Measurements from ENCODE around the gene DNM3.

Gene DNM3

DNA sequence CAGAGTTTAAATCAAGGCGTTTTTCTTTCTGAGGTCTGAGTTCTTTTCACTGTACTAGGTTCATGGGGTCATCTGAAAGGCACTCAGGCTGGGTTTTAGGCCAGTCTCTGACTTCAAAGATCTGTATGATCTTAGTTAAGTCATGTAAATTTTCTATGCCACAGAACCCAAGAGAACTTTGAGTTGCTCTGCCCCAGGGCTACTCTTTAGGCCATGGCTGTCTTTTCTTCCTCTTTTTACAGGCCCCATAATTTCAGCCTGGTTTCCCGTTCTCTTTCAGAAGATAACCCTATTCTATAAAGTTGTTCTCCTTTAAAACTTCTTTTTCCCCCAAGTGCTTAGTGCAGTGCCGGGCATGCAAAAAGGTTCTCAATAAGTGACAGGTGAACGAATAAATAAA is 33.7 kb upstream of the DNM3 start:
- no peak for TF ChIP-seq BACH2 (CRISPR knock-in tag; IDR thresholded peaks at IDR 0.05; ENCODE audit: borderline replicate concordance)
- no peak for TF ChIP-seq OSR1 (CRISPR knock-in tag; IDR thresholded peaks at IDR 0.05)
- no peak for TF ChIP-seq TCF4 (CRISPR knock-in tag; IDR thresholded peaks at IDR 0.05; ENCODE audit: borderline replicate concordance)
- no peak for TF ChIP-seq POU6F1 (CRISPR knock-in tag; IDR thresholded peaks at IDR 0.05; ENCODE audit: borderline replicate concordance, low read depth)
- TF ChIP-seq, protein P1, sequence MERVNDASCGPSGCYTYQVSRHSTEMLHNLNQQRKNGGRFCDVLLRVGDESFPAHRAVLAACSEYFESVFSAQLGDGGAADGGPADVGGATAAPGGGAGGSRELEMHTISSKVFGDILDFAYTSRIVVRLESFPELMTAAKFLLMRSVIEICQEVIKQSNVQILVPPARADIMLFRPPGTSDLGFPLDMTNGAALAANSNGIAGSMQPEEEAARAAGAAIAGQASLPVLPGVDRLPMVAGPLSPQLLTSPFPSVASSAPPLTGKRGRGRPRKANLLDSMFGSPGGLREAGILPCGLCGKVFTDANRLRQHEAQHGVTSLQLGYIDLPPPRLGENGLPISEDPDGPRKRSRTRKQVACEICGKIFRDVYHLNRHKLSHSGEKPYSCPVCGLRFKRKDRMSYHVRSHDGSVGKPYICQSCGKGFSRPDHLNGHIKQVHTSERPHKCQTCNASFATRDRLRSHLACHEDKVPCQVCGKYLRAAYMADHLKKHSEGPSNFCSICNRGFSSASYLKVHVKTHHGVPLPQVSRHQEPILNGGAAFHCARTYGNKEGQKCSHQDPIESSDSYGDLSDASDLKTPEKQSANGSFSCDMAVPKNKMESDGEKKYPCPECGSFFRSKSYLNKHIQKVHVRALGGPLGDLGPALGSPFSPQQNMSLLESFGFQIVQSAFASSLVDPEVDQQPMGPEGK (CRISPR knock-in tag; IDR thresholded peaks at IDR 0.05; ENCODE audit: borderline replicate concordance): no peak
- no peak for TF ChIP-seq ZFP30 (CRISPR knock-in tag; IDR thresholded peaks at IDR 0.05)
- TF ChIP-seq, protein P2, sequence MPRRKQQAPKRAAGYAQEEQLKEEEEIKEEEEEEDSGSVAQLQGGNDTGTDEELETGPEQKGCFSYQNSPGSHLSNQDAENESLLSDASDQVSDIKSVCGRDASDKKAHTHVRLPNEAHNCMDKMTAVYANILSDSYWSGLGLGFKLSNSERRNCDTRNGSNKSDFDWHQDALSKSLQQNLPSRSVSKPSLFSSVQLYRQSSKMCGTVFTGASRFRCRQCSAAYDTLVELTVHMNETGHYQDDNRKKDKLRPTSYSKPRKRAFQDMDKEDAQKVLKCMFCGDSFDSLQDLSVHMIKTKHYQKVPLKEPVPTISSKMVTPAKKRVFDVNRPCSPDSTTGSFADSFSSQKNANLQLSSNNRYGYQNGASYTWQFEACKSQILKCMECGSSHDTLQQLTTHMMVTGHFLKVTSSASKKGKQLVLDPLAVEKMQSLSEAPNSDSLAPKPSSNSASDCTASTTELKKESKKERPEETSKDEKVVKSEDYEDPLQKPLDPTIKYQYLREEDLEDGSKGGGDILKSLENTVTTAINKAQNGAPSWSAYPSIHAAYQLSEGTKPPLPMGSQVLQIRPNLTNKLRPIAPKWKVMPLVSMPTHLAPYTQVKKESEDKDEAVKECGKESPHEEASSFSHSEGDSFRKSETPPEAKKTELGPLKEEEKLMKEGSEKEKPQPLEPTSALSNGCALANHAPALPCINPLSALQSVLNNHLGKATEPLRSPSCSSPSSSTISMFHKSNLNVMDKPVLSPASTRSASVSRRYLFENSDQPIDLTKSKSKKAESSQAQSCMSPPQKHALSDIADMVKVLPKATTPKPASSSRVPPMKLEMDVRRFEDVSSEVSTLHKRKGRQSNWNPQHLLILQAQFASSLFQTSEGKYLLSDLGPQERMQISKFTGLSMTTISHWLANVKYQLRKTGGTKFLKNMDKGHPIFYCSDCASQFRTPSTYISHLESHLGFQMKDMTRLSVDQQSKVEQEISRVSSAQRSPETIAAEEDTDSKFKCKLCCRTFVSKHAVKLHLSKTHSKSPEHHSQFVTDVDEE (CRISPR knock-in tag; IDR thresholded peaks at IDR 0.05): no peak
- TF ChIP-seq ZFP3 (CRISPR knock-in tag; IDR thresholded peaks at IDR 0.05): no peak
- no peak for TF ChIP-seq ISL1 (CRISPR knock-in tag; IDR thresholded peaks at IDR 0.05)
- TF ChIP-seq CSDC2 (CRISPR knock-in tag; IDR thresholded peaks at IDR 0.05): no peak
- no peak for TF ChIP-seq ZNF565 (CRISPR knock-in tag; conservative IDR thresholded peaks at IDR 0.05; ENCODE audit: low read depth)
- no peak for TF ChIP-seq PPARA (CRISPR knock-in tag; IDR thresholded peaks at IDR 0.05; ENCODE audit: borderline replicate concordance)
- no peak for ATAC-seq

- TF ChIP-seq CSDC2 (CRISPR knock-in tag; IDR thresholded peaks at IDR 0.05) (no peak), ESRRG (CRISPR knock-in tag; IDR thresholded peaks at IDR 0.05) (no peak), ZFP30 (CRISPR knock-in tag; IDR thresholded peaks at IDR 0.05) (no peak), GLIS3 (CRISPR knock-in tag; IDR thresholded peaks at IDR 0.05) (no peak), ZC3H10 (CRISPR knock-in tag; IDR thresholded peaks at IDR 0.05) (no peak), ZFP3 (CRISPR knock-in tag; IDR thresholded peaks at IDR 0.05) (no peak), SNAI2 (CRISPR knock-in tag; IDR thresholded peaks at IDR 0.05) (no peak), ISL1 (CRISPR knock-in tag; IDR thresholded peaks at IDR 0.05) (no peak), POU6F1 (CRISPR knock-in tag; IDR thresholded peaks at IDR 0.05; ENCODE audit: borderline replicate concordance, low read depth) (no peak), BACH2 (CRISPR knock-in tag; IDR thresholded peaks at IDR 0.05; ENCODE audit: borderline replicate concordance) (no peak), OSR1 (CRISPR knock-in tag; IDR thresholded peaks at IDR 0.05) (no peak), ZNF8 (CRISPR knock-in tag; IDR thresholded peaks at IDR 0.05) (no peak), ZNF565 (CRISPR knock-in tag; conservative IDR thresholded peaks at IDR 0.05; ENCODE audit: low read depth) (no peak), PPARA (CRISPR knock-in tag; IDR thresholded peaks at IDR 0.05; ENCODE audit: borderline replicate concordance) (no peak), TOX (CRISPR knock-in tag; IDR thresholded peaks at IDR 0.05; ENCODE audit: borderline replicate concordance) (no peak)
- TF ChIP-seq, protein P3, sequence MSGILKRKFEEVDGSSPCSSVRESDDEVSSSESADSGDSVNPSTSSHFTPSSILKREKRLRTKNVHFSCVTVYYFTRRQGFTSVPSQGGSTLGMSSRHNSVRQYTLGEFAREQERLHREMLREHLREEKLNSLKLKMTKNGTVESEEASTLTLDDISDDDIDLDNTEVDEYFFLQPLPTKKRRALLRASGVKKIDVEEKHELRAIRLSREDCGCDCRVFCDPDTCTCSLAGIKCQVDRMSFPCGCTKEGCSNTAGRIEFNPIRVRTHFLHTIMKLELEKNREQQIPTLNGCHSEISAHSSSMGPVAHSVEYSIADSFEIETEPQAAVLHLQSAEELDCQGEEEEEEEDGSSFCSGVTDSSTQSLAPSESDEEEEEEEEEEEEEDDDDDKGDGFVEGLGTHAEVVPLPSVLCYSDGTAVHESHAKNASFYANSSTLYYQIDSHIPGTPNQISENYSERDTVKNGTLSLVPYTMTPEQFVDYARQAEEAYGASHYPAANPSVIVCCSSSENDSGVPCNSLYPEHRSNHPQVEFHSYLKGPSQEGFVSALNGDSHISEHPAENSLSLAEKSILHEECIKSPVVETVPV (CRISPR knock-in tag; IDR thresholded peaks at IDR 0.05): no peak
- TF ChIP-seq, protein P4, sequence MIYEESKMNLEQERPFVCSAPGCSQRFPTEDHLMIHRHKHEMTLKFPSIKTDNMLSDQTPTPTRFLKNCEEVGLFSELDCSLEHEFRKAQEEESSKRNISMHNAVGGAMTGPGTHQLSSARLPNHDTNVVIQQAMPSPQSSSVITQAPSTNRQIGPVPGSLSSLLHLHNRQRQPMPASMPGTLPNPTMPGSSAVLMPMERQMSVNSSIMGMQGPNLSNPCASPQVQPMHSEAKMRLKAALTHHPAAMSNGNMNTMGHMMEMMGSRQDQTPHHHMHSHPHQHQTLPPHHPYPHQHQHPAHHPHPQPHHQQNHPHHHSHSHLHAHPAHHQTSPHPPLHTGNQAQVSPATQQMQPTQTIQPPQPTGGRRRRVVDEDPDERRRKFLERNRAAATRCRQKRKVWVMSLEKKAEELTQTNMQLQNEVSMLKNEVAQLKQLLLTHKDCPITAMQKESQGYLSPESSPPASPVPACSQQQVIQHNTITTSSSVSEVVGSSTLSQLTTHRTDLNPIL (CRISPR knock-in tag; IDR thresholded peaks at IDR 0.05; ENCODE audit: low read depth): no peak
- no peak for ATAC-seq
Observed at GRCh38 chr1:171809834-171810233, 31.5 kb upstream of the DNM3 start.

Data from SK-N-SH treated with all-trans-retinoic acid at 6 μM for 48 hours (cell line).